ENCODE data around the gene MB21D2.

The MB21D2 gene

GRCh38 chr3:192819001-192819569, 98.6 kb downstream of the MB21D2 start:
- no peaks in the 10 kb centered on the region for H3K9me3 ChIP-seq (ENCODE audit: insufficient read depth, low read length)
- H3K27me3 ChIP-seq (ENCODE audit: low read length) = no peaks in the 10 kb centered on the region
- H3K79me2 ChIP-seq (ENCODE audit: insufficient read depth, low read length) = no peaks in the 10 kb centered on the region
- H3F3A ChIP-seq (ENCODE audit: insufficient read depth) = no peaks in the 10 kb centered on the region
- H2AFZ ChIP-seq (ENCODE audit: low read depth, low read length, severe bottlenecking) = no peak overlapping the region
- H3K9ac ChIP-seq (ENCODE audit: low read length) = no peak overlapping the region
- H3K4me3 ChIP-seq (ENCODE audit: insufficient read depth, low read length, poor library complexity, severe bottlenecking) = no peak overlapping the region
- no peak overlapping the region for H3K27ac ChIP-seq (ENCODE audit: low read depth, low read length)
- TF ChIP-seq CTCF (IDR thresholded peaks at IDR 0.05; ENCODE audit: insufficient read depth, low read length, poor library complexity, severe bottlenecking) (no peak), EZH2phosphoT487 (conservative IDR thresholded peaks at IDR 0.05; ENCODE audit: low read length) (no peak)
- no peaks in the 10 kb centered on the region for H3K36me3 ChIP-seq (ENCODE audit: low read length)
- H3K4me2 ChIP-seq (ENCODE audit: low read depth, low read length, poor library complexity, severe bottlenecking) = no peak overlapping the region
- H4K20me1 ChIP-seq (ENCODE audit: low read depth, low read length) = no peaks in the 10 kb centered on the region
- no peaks in the 10 kb centered on the region for H3K9me2 ChIP-seq (replicated peaks; ENCODE audit: insufficient read depth, low read length)

GRCh38 chr3:192818126-192818525, 99.5 kb downstream of the MB21D2 start:
- Histone ChIP-seq H3K4me3 (ENCODE audit: insufficient read depth, low read length, poor library complexity, severe bottlenecking) (no peak overlapping the region), H4K20me1 (ENCODE audit: low read depth, low read length) (no peaks in the 10 kb centered on the region), H3K9me2 (replicated peaks; ENCODE audit: insufficient read depth, low read length) (no peaks in the 10 kb centered on the region), H3K4me2 (ENCODE audit: low read depth, low read length, poor library complexity, severe bottlenecking) (no peak overlapping the region), H3K27ac (ENCODE audit: low read depth, low read length) (no peak overlapping the region), H3F3A (ENCODE audit: insufficient read depth) (no peaks in the 10 kb centered on the region), H2AFZ (ENCODE audit: low read depth, low read length, severe bottlenecking) (no peak overlapping the region), H3K27me3 (ENCODE audit: low read length) (no peaks in the 10 kb centered on the region), H3K79me2 (ENCODE audit: insufficient read depth, low read length) (no peaks in the 10 kb centered on the region), H3K9me3 (ENCODE audit: insufficient read depth, low read length) (no peaks in the 10 kb centered on the region), H3K9ac (ENCODE audit: low read length) (no peak overlapping the region), H3K36me3 (ENCODE audit: low read length) (no peaks in the 10 kb centered on the region)
- TF ChIP-seq CTCF (IDR thresholded peaks at IDR 0.05; ENCODE audit: insufficient read depth, low read length, poor library complexity, severe bottlenecking) (no peak), EZH2phosphoT487 (conservative IDR thresholded peaks at IDR 0.05; ENCODE audit: low read length) (no peak)

GRCh38 chr3:192817506-192817905, 100.2 kb downstream of the MB21D2 start:
- Histone ChIP-seq H3K27ac (ENCODE audit: low read depth, low read length) (no peak overlapping the region), H3K27me3 (ENCODE audit: low read length) (no peaks in the 10 kb centered on the region), H3K9me2 (replicated peaks; ENCODE audit: insufficient read depth, low read length) (no peaks in the 10 kb centered on the region), H3K4me3 (ENCODE audit: insufficient read depth, low read length, poor library complexity, severe bottlenecking) (no peak overlapping the region), H4K20me1 (ENCODE audit: low read depth, low read length) (no peaks in the 10 kb centered on the region), H2AFZ (ENCODE audit: low read depth, low read length, severe bottlenecking) (no peak overlapping the region), H3K79me2 (ENCODE audit: insufficient read depth, low read length) (no peaks in the 10 kb centered on the region), H3F3A (ENCODE audit: insufficient read depth) (no peaks in the 10 kb centered on the region), H3K9ac (ENCODE audit: low read length) (no peak overlapping the region), H3K4me2 (ENCODE audit: low read depth, low read length, poor library complexity, severe bottlenecking) (no peak overlapping the region), H3K36me3 (ENCODE audit: low read length) (no peaks in the 10 kb centered on the region), H3K9me3 (ENCODE audit: insufficient read depth, low read length) (no peaks in the 10 kb centered on the region)
- TF ChIP-seq EZH2phosphoT487 (conservative IDR thresholded peaks at IDR 0.05; ENCODE audit: low read length) = no peak
- TF ChIP-seq CTCF (IDR thresholded peaks at IDR 0.05; ENCODE audit: insufficient read depth, low read length, poor library complexity, severe bottlenecking) = no peak

Measured in SU-DHL-6 (cell line).